ENCODE data around the gene ACTN4. TPM values are rescaled to one million over a fixed set of nuclear protein-coding genes. Genes with fewer than 3 reads are reported as not detected.

Gene ACTN4
- total and polyA plus RNA-seq, 10 of the 15 experiments (the other 5 are each of a cell fraction or from before 2014, with no cell fraction given), result 2.4 to 293 (median 72.5) TPM

GRCh38 chr19:38742906-38743305 is 95.5 kb downstream of the ACTN4 start:
- Histone ChIP-seq H2AFZ (ENCODE audit: control insufficient read depth, low read depth, low read length) (no peak overlapping the region), H3K27ac (ENCODE audit: control insufficient read depth, insufficient read depth) (no peak overlapping the region), H3K27me3 (replicated peaks in 1 of 2; ENCODE audit: control insufficient read depth in 2 of 2, insufficient read depth in 2 of 2, low read length in 1 of 2) (no peaks in the 10 kb centered on the region), H3K9ac (ENCODE audit: control insufficient read depth, insufficient read depth, low read length) (no peak overlapping the region), H4K20me1 (ENCODE audit: control insufficient read depth, insufficient read depth) (no peaks in the 10 kb centered on the region), H3K4me3 (no peak overlapping the region), H3K4me2 (ENCODE audit: control insufficient read depth, insufficient read depth) (no peak overlapping the region), H3K4me1 (ENCODE audit: control insufficient read depth, insufficient read depth, low read length) (no peaks in the 10 kb centered on the region), H3K9me3 (replicated peaks; ENCODE audit: control insufficient read depth, insufficient read depth, low read length) (no peaks in the 10 kb centered on the region), H3K36me3 (ENCODE audit: control insufficient read depth in 2 of 2, insufficient read depth in 2 of 2, low read length in 1 of 2) (no peaks in the 10 kb centered on the region), H3K79me2 (ENCODE audit: control insufficient read depth, insufficient read depth, low read length) (no peaks in the 10 kb centered on the region)
- no TSS peak for BruUV-seq (replicated peaks)
- no peak for DNase-seq (ENCODE audit: low read depth, low spot score)
- ChIA-PET RAD21 (ENCODE audit: unreplicated experiment) (no interaction called here), CTCF (no interaction called here), SMC1A (ENCODE audit: uncharacterized antibody, unreplicated experiment) (no interaction called here), POLR2A (no interaction called here)
- in situ Hi-C loops (cut with MboI) (no loop called here), intact Hi-C loops (cut with micrococcal nuclease; ENCODE audit: unreplicated experiment) (no loop called here)
- no peak for ATAC-seq
- no peak for FAIRE-seq
- no peak for TF ChIP-seq SUPT20H (IDR thresholded peaks at IDR 0.05; ENCODE audit: borderline replicate concordance, control insufficient read depth, low read depth, low read length)
- no peak for TF ChIP-seq ZBED1 (IDR thresholded peaks at IDR 0.05; ENCODE audit: borderline replicate concordance)
- no peak for TF ChIP-seq HDGF (IDR thresholded peaks at IDR 0.05)
- WGBS (ENCODE audit: insufficient coverage, insufficient replicate concordance, low lambda C conversion rate, missing lambda C conversion rate), result 2% methylated on average over 6 of the region's 6 CpGs

- CTCF ChIA-PET, result no interaction called here
- 65% methylated on average over 17 of the region's 20 CpGs for WGBS (ENCODE audit: insufficient coverage, insufficient replicate concordance, low lambda C conversion rate, missing lambda C conversion rate)
Observed at GRCh38 chr19:38743394-38744297, 96.2 kb downstream of the ACTN4 start.

More at GRCh38 chr19:38743394-38744297, 96.2 kb downstream of the ACTN4 start:
- H2AFZ ChIP-seq (ENCODE audit: control insufficient read depth, low read depth, low read length), result no peak overlapping the region
- no peaks in the 10 kb centered on the region for H3K79me2 ChIP-seq (ENCODE audit: control insufficient read depth, insufficient read depth, low read length)
- no peak for DNase-seq (ENCODE audit: low read depth, low spot score)
- ATAC-seq, result no peak
- in situ Hi-C loops (cut with MboI), result no loop called here
- no peak overlapping the region for H3K4me2 ChIP-seq (ENCODE audit: control insufficient read depth, insufficient read depth)
- no TSS peak for BruUV-seq (replicated peaks)
- no peak for TF ChIP-seq CBX3 (IDR thresholded peaks at IDR 0.05; ENCODE audit: borderline replicate concordance, low read depth)
- TF ChIP-seq NFIC (IDR thresholded peaks at IDR 0.05; ENCODE audit: low read depth, low read length), result no peak
- no peak for TF ChIP-seq CBFB (IDR thresholded peaks at IDR 0.05; ENCODE audit: low read depth)
- no peak for TF ChIP-seq TARDBP (IDR thresholded peaks at IDR 0.05; ENCODE audit: borderline replicate concordance)
- no peak for TF ChIP-seq BRCA1 (IDR thresholded peaks at IDR 0.05; ENCODE audit: low read depth, low read length)
- TF ChIP-seq ATF7 (IDR thresholded peaks at IDR 0.05; ENCODE audit: low read depth), result no peak
- TF ChIP-seq NFXL1 (IDR thresholded peaks at IDR 0.05; ENCODE audit: borderline replicate concordance), result no peak
- no peak for TF ChIP-seq ETV6 (conservative IDR thresholded peaks at IDR 0.05 in 1 of 2, IDR thresholded peaks at IDR 0.05 in 1 of 2; ENCODE audit: borderline replicate concordance in 1 of 2, low read depth in 1 of 2)
- no peak for TF ChIP-seq POLR2A (IDR thresholded peaks at IDR 0.05; ENCODE audit: low read depth, low read length)
- TF ChIP-seq NR2C2 (IDR thresholded peaks at IDR 0.05; ENCODE audit: borderline replicate concordance, control insufficient read depth, insufficient read length, low read depth), result no peak
- TF ChIP-seq KLF5 (IDR thresholded peaks at IDR 0.05; ENCODE audit: partially characterized antibody), result no peak
- TF ChIP-seq GATAD2B (conservative IDR thresholded peaks at IDR 0.05; ENCODE audit: low read depth), result no peak
- H3K9me3 ChIP-seq (replicated peaks; ENCODE audit: control insufficient read depth, insufficient read depth, low read length), result no peaks in the 10 kb centered on the region
- H3K36me3 ChIP-seq (ENCODE audit: control insufficient read depth in 2 of 2, insufficient read depth in 2 of 2, low read length in 1 of 2), result no peaks in the 10 kb centered on the region
- no peak overlapping the region for H3K27ac ChIP-seq (ENCODE audit: control insufficient read depth, insufficient read depth)
- ChIA-PET RAD21 (ENCODE audit: unreplicated experiment) (no interaction called here), SMC1A (ENCODE audit: uncharacterized antibody, unreplicated experiment) (interaction anchor here (1.2 kb wide), 1 partner anchor 341 kb away, joined by 4 read pairs; the partner anchor contains the start of gene FAM98C), POLR2A (no interaction called here)
- H3K27me3 ChIP-seq (replicated peaks in 1 of 2; ENCODE audit: control insufficient read depth in 2 of 2, insufficient read depth in 2 of 2, low read length in 1 of 2), result no peaks in the 10 kb centered on the region
- no peaks in the 10 kb centered on the region for H4K20me1 ChIP-seq (ENCODE audit: control insufficient read depth, insufficient read depth)
- FAIRE-seq, result no peak
- intact Hi-C loops (cut with micrococcal nuclease; ENCODE audit: unreplicated experiment), result no loop called here
- no peak overlapping the region for H3K9ac ChIP-seq (ENCODE audit: control insufficient read depth, insufficient read depth, low read length)
- no peaks in the 10 kb centered on the region for H3K4me1 ChIP-seq (ENCODE audit: control insufficient read depth, insufficient read depth, low read length)
- H3K4me3 ChIP-seq, result no peak overlapping the region

Data from GM12878 (cell line).